ENCODE measurements around the gene NFATC1. TPM values are rescaled to one million over a fixed set of nuclear protein-coding genes. Genes with fewer than 3 reads are reported as not detected.

NFATC1 gene
- total RNA-seq, 1 donor from 2014 or later: 0.46 TPM

DNA sequence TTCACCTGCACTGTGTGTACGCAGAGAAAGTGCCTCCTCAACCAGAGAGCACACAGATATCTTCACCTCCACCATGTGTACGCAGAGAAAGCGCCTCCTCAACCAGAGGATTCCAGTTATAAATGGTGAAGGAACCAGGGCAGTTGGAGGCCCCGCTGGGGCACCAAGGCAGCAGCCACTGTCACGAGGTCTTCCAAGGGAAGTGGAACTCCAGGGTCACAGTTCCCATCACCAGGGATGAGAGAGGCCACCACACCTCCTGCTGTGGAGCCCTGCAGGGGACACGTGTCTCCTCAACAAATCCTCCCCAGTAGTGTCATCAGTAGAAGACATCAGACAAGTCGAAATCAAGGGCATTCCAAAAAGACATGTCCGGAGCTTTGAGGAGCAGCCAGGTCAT lies 28.2 kb upstream of the NFATC1 start:
- no peak overlapping the region for H3K4me3 ChIP-seq (ENCODE audit: low read depth, low read length)
- TF ChIP-seq, protein P1, sequence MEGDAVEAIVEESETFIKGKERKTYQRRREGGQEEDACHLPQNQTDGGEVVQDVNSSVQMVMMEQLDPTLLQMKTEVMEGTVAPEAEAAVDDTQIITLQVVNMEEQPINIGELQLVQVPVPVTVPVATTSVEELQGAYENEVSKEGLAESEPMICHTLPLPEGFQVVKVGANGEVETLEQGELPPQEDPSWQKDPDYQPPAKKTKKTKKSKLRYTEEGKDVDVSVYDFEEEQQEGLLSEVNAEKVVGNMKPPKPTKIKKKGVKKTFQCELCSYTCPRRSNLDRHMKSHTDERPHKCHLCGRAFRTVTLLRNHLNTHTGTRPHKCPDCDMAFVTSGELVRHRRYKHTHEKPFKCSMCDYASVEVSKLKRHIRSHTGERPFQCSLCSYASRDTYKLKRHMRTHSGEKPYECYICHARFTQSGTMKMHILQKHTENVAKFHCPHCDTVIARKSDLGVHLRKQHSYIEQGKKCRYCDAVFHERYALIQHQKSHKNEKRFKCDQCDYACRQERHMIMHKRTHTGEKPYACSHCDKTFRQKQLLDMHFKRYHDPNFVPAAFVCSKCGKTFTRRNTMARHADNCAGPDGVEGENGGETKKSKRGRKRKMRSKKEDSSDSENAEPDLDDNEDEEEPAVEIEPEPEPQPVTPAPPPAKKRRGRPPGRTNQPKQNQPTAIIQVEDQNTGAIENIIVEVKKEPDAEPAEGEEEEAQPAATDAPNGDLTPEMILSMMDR (conservative IDR thresholded peaks at IDR 0.05; ENCODE audit: low read depth, low read length): no peak
- no peak for DNase-seq (ENCODE audit: low read depth)

DNA sequence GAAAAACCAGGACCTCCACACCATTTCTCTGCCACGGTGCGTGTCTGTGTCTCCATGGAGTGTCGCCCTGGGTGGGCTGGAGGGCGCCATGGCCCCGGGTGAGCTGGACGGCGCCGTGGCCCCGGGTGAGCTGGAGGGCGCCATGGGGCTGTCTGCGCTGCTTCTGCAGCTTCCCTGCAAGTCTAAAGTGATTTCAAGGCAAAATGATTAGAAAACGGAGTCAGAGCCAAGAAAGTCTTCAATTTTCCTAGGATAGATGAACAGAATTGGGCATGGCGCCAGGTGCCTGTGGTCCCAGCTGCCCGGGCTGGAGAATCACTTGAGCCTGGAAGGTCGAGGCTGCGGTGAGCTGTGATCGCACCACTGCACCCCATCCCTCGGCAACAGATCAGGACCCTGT lies 27.7 kb upstream of the NFATC1 start:
- TF ChIP-seq, protein P1 (conservative IDR thresholded peaks at IDR 0.05; ENCODE audit: low read depth, low read length): no peak
- no peak for DNase-seq (ENCODE audit: low read depth)

DNA sequence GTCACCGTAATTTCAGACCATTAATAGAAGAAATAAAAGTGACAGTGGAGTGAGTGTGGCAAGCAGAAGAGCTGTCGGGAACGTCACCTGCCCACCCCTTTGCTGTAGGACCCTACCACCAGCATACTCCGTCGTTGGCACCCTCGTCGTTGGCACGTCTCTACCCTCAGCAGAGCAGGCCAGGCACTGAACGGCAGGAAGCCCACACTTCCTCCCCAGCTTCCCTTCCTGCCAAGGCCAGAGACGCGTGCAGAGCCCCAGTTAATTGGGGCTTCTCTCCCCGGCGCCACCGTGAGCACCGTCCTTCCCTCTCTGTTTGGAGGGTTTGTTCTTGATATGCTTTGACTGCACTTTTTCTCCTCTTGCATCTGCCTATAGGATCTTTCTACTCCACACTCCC lies 27.0 kb upstream of the NFATC1 start:
- H3K4me3 ChIP-seq (ENCODE audit: low read depth, low read length): no peak overlapping the region
- TF ChIP-seq, protein P1 (conservative IDR thresholded peaks at IDR 0.05; ENCODE audit: low read depth, low read length): no peak
- no peak for DNase-seq (ENCODE audit: low read depth)

More for the DNA sequence above, 27.7 kb upstream of the NFATC1 start:
- H3K4me3 ChIP-seq (ENCODE audit: low read depth, low read length): no peak overlapping the region

DNA sequence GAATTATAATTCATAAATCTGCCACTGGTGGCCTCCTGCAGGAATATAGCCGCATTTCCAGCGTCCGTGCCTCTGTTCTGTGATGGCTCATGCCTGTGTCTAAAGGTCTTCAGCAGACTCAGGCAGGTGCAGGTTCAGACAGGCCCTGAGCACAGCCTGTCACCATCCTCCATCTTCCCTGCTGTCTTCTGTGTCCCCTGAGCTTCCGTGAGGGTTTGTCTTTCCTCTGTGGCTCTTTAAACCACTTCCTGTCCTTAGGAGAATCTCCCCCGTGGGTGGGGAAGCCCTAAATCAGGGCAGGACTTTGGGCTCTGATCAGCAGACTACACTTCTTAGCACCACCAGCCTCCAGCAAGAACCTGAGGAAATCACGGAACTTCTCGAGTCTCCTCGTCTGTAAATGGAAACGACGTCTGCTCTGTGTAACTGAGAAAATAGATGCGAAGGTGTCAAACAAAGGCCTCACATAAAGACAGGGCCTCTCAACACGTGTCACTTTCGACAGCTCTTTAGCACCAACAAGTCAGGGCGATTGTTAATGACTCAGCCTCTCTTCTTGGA lies 24.1 kb upstream of the NFATC1 start:
- no peak for DNase-seq (ENCODE audit: low read depth)
- TF ChIP-seq, protein P1 (conservative IDR thresholded peaks at IDR 0.05; ENCODE audit: low read depth, low read length): no peak

DNA sequence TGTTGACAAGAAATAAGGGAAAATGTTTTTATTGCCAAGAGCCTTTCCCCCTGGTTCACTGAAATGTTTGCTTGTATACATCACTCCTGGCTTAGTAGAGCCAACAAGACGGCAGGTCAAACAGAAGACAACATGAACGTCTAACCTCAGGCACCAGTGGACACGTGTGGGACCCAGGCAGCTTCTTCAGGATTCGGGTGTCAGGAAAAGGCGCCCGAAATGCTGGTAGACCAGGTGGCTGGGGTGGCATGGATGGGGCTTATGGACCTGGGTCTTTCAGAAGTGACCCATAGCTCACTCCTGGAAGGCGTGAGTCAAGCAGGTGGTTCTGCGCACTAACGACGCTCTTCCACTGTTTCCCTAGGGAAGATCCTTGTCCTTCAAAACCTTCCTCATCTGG lies 23.3 kb upstream of the NFATC1 start:
- TF ChIP-seq, protein P1 (conservative IDR thresholded peaks at IDR 0.05; ENCODE audit: low read depth, low read length): no peak
- H3K4me3 ChIP-seq (ENCODE audit: low read depth, low read length): no peak overlapping the region
- DNase-seq (ENCODE audit: low read depth): no peak

More for the DNA sequence above, 24.1 kb upstream of the NFATC1 start:
- no peak overlapping the region for H3K4me3 ChIP-seq (ENCODE audit: low read depth, low read length)

DNA sequence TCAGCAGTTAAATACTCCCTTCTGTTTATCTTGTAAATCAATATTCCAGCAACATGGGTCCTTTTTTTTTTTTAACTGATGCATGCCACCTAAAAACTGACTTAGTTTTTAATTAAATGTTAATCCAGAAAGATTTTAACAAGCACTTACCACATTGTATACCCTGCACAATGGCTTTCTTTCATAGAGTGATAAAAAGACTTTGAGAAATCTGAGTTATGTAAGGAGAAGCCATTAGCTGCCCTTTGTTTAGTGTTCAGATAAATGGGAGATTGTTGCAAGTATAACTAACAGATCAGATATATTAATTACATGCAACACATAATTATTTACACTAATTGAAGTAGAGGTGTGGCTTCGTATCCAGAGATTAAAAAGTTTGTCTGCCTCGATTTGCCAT lies 22.7 kb upstream of the NFATC1 start:
- no peak overlapping the region for H3K4me3 ChIP-seq (ENCODE audit: low read depth, low read length)
- no peak for DNase-seq (ENCODE audit: low read depth)
- TF ChIP-seq, protein P1 (conservative IDR thresholded peaks at IDR 0.05; ENCODE audit: low read depth, low read length): no peak

DNA sequence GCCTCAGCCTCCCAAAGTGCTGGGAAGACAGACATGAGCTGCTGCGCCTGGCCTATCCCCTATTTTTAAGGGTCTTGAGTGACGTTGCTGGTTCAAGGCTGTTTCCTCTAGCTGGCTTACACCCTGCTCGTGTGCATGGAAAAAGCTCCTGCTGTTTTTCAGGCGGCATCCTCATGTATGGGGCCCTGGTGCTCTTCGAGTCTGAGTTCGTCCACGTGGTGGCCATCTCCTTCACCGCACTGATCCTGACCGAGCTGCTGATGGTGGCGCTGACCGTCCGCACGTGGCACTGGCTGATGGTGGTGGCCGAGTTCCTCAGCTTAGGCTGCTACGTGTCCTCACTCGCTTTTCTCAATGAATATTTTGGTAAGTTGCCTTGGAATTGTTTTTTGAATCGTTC lies 22.0 kb upstream of the NFATC1 start:
- TF ChIP-seq, protein P1 (conservative IDR thresholded peaks at IDR 0.05; ENCODE audit: low read depth, low read length): no peak
- DNase-seq (ENCODE audit: low read depth): no peak
- no peak overlapping the region for H3K4me3 ChIP-seq (ENCODE audit: low read depth, low read length)

All from epithelial cell of proximal tubule (primary cell).